OCI-LY3 (cell line): Measurements from ENCODE around the gene CCL24.
"Not testable (repeated sequence)": the region's sequence is repeated elsewhere in the genome, so short reads cannot be mapped to it uniquely, and the experiment has no call there.

Experiments used
- EZH2phosphoT487 ChIP-seq: fragments of 200-600 bp; shearing (Covaris generic); IDR thresholded peaks from 2 replicates; pipeline ENCODE4 v1.6.1; 2018; ENCODE audit warnings: antibody characterized with exemption, mixed run types, low read depth
- TF ChIP-seq, protein P1 (sequence below): fragments of 200-600, 300-600 bp; sonication (generic); IDR thresholded peaks from 2 replicates; pipeline ENCODE4 v1.5.1; 2014; ENCODE audit warnings: antibody characterized with exemption, low read length, low read depth

DNA sequence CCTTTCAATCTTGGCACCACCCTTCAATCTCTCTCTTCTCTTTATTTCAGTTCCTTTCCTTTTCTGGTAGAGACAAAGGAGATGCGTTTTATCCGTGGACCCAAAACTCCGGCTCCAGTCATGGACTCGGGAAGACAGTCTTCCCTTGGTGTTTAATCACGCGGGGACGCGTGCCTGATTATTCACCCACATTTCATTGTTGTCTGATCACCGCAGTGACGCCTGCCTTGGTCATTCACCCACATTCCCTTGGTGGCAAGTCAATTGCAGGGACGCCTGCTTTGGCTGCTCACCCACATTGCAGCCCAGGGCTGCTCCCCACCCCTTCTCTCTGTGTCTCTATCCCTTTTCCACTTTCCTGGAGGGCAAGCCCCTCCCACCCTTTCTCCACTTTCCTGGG is 34.1 kb downstream of the CCL24 start:
- TF ChIP-seq, protein P1, sequence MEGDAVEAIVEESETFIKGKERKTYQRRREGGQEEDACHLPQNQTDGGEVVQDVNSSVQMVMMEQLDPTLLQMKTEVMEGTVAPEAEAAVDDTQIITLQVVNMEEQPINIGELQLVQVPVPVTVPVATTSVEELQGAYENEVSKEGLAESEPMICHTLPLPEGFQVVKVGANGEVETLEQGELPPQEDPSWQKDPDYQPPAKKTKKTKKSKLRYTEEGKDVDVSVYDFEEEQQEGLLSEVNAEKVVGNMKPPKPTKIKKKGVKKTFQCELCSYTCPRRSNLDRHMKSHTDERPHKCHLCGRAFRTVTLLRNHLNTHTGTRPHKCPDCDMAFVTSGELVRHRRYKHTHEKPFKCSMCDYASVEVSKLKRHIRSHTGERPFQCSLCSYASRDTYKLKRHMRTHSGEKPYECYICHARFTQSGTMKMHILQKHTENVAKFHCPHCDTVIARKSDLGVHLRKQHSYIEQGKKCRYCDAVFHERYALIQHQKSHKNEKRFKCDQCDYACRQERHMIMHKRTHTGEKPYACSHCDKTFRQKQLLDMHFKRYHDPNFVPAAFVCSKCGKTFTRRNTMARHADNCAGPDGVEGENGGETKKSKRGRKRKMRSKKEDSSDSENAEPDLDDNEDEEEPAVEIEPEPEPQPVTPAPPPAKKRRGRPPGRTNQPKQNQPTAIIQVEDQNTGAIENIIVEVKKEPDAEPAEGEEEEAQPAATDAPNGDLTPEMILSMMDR: not testable (repeated sequence)
- TF ChIP-seq EZH2phosphoT487: not testable (repeated sequence)
